Stimulated activated CD8-positive, alpha-beta memory T cell treated with anti-CD3 and anti-CD28 coated beads, Interleukin-2, amount 100 ng/mL, for 1 hour (primary cell): ENCODE data around the gene MET.
"Not testable (repeated sequence)": the region's sequence is repeated elsewhere in the genome, so short reads cannot be mapped to it uniquely, and the experiment has no call there.

ENCODE experiments used
- DNase-seq, 2 donors: peaks; one replicate each; pipeline ENCODE4 v3.0.0-alpha.2; 2020; ENCODE audit warnings: low read depth in 2 of 2

The MET gene

GRCh38 chr7:116697761-116698160, 25.8 kb downstream of the MET start:
- DNase-seq = no peak

- DNase-seq = no peak
These were observed 26.4 kb downstream of the MET start for GRCh38 chr7:116698396-116698795.

GRCh38 chr7:116698930-116699721, 27.1 kb downstream of the MET start:
- DNase-seq = no peak

- DNase-seq = no peak
These were observed 27.7 kb downstream of the MET start for GRCh38 chr7:116699722-116700120.

GRCh38 chr7:116702046-116702785, 30.2 kb downstream of the MET start:
- DNase-seq = no peak

GRCh38 chr7:116704650-116705228, 32.7 kb downstream of the MET start:
- no peak for DNase-seq

GRCh38 chr7:116705419-116705818, 33.4 kb downstream of the MET start:
- no peak for DNase-seq

- no peak for DNase-seq
These were observed 34.7 kb downstream of the MET start for GRCh38 chr7:116706668-116707126.

GRCh38 chr7:116707289-116707688, 35.3 kb downstream of the MET start:
- DNase-seq = no peak

GRCh38 chr7:116708248-116708647, 36.3 kb downstream of the MET start:
- DNase-seq = no peak

- DNase-seq = no peak
These were observed 36.9 kb downstream of the MET start for GRCh38 chr7:116708861-116709260.

GRCh38 chr7:116709336-116709735, 37.3 kb downstream of the MET start:
- no peak for DNase-seq

- no peak for DNase-seq
These were observed 38.9 kb downstream of the MET start for GRCh38 chr7:116710764-116711452.

GRCh38 chr7:116711790-116712189, 39.8 kb downstream of the MET start:
- no peak for DNase-seq

- no peak for DNase-seq
These were observed 41.5 kb downstream of the MET start for GRCh38 chr7:116713500-116713899.

GRCh38 chr7:116713918-116714317, 41.9 kb downstream of the MET start:
- DNase-seq = no peak

- DNase-seq = no peak
These were observed 43.1 kb downstream of the MET start for GRCh38 chr7:116715077-116715476.

GRCh38 chr7:116717137-116717536, 45.1 kb downstream of the MET start:
- DNase-seq = no peak

- not testable (repeated sequence) for DNase-seq
These were observed 52.0 kb downstream of the MET start for GRCh38 chr7:116723959-116724529.

- DNase-seq = no peak
These were observed 52.7 kb downstream of the MET start for GRCh38 chr7:116724560-116725231.

- DNase-seq = no peak
These were observed 54.2 kb downstream of the MET start for GRCh38 chr7:116726149-116726548.
